ENCODE results near the gene GABBR2.

Gene GABBR2

GRCh38 chr9:98341157-98342097 is 367.3 kb downstream of the GABBR2 start:
- DNase-seq (ENCODE audit: low spot score): peak; percentile 14

GRCh38 chr9:98339987-98340800 is 368.5 kb downstream of the GABBR2 start:
- no peak for DNase-seq (ENCODE audit: low spot score)

GRCh38 chr9:98335661-98336060 is 373.1 kb downstream of the GABBR2 start:
- no peak for DNase-seq (ENCODE audit: low spot score)

GRCh38 chr9:98334796-98335195 is 373.9 kb downstream of the GABBR2 start:
- no peak for DNase-seq (ENCODE audit: low spot score)

- DNase-seq (ENCODE audit: low spot score): no peak
Measured at GRCh38 chr9:98333703-98334582, 374.8 kb downstream of the GABBR2 start.

- DNase-seq (ENCODE audit: low spot score): no peak
Measured at GRCh38 chr9:98332405-98332831, 376.3 kb downstream of the GABBR2 start.

- DNase-seq (ENCODE audit: low spot score): no peak
Measured at GRCh38 chr9:98331536-98332259, 377.0 kb downstream of the GABBR2 start.

- no peak for DNase-seq (ENCODE audit: low spot score)
Measured at GRCh38 chr9:98330831-98331230, 377.9 kb downstream of the GABBR2 start.

- no peak for DNase-seq (ENCODE audit: low spot score)
Measured at GRCh38 chr9:98329904-98330303, 378.8 kb downstream of the GABBR2 start.

- DNase-seq (ENCODE audit: low spot score): no peak
Measured at GRCh38 chr9:98329281-98329680, 379.5 kb downstream of the GABBR2 start.

- no peak for DNase-seq (ENCODE audit: low spot score)
Measured at GRCh38 chr9:98328770-98329169, 380.0 kb downstream of the GABBR2 start.

GRCh38 chr9:98328141-98328540 is 380.6 kb downstream of the GABBR2 start:
- no peak for DNase-seq (ENCODE audit: low spot score)

- no peak for DNase-seq (ENCODE audit: low spot score)
Measured at GRCh38 chr9:98327249-98327561, 381.5 kb downstream of the GABBR2 start.

- DNase-seq (ENCODE audit: low spot score): no peak
Measured at GRCh38 chr9:98326459-98327248, 382.1 kb downstream of the GABBR2 start.

GRCh38 chr9:98324801-98325200 is 383.9 kb downstream of the GABBR2 start:
- DNase-seq (ENCODE audit: low spot score): no peak

- no peak for DNase-seq (ENCODE audit: low spot score)
Measured at GRCh38 chr9:98323831-98324135, 385.0 kb downstream of the GABBR2 start.

- DNase-seq (ENCODE audit: low spot score): no peak
Measured at GRCh38 chr9:98323051-98323830, 385.5 kb downstream of the GABBR2 start.

GRCh38 chr9:98321269-98321668 is 387.5 kb downstream of the GABBR2 start:
- DNase-seq (ENCODE audit: low spot score): no peak

GRCh38 chr9:98318834-98319478 is 389.8 kb downstream of the GABBR2 start:
- no peak for DNase-seq (ENCODE audit: low spot score)

All from pons (tissue), 1 donor.